ENCODE results near the gene NCAPD3. TPM values are rescaled to one million over a fixed set of nuclear protein-coding genes. Genes with fewer than 3 reads are reported as not detected.
A peak's percentile ranks its signal among the peaks of the same experiment; 100 is the strongest.

The NCAPD3 gene
- total and polyA plus RNA-seq, 9 of the 15 experiments (the other 6 are each of a cell fraction or from before 2014, with no cell fraction given) = 23.6 to 80.6 (median 58.6) TPM

DNA sequence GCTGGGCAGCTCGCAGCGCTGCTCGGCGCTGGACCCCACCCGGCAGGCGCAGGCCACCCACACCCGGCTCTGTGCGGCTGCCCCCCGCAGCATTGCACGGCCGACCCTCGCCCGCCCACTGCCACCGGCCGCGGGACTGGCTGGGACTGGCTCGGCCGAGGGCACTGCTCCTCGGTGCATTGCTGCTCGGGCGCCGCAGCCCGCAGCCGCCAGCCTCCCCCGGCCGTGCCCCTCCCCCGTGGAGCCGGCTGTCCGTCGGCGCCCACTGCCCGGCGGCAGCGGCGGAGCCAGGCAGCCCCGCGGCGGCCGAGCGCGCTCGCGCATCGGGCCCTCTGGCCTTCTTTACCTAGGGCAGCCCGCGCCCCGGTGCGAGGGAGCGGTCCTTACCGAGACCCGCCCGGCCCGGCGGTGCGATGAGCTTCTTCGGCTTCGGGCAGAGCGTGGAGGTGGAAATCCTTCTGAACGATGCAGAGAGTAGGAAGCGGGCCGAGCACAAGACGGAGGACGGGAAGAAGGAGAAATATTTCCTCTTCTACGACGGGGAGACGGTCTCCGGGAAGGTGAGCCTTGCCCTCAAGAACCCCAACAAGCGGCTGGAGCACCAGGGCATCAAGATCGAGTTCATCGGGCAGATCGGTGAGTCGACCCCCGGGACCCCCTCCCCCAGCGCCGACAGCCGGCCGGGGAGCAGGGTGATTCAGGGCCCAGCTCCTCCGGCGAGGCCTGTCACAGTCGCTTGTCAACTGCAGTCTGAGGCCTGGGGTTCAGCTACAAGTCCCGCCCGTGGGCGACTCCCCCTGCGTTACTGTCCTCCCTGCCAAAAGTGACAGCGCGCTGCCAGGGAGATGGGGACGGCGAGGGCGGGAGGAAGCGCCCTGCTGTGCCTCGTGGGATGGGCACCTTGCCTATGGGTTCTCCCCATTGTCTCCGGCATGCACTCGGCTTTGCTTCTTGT lies 1.2 kb upstream of the NCAPD3 start (continued):
- TF ChIP-seq ZBTB11 (CRISPR knock-in tag; IDR thresholded peaks at IDR 0.05) (no peak), XRCC5 (IDR thresholded peaks at IDR 0.05; ENCODE audit: low read depth, low read length) (no peak), ZNF696 (CRISPR knock-in tag; conservative IDR thresholded peaks at IDR 0.05) (no peak), MIER1 (IDR thresholded peaks at IDR 0.05; ENCODE audit: low read depth) (no peak), EGR1 (conservative IDR thresholded peaks at IDR 0.05) (0 out of 2 replicates have a peak, but pooled peaks have one; percentile 11), ZNF232 (CRISPR knock-in tag; IDR thresholded peaks at IDR 0.05) (no peak), PRDM10 (IDR thresholded peaks at IDR 0.05; ENCODE audit: partially characterized antibody) (no peak), TAF1 (IDR thresholded peaks at IDR 0.05; ENCODE audit: control insufficient read depth, extremely low read depth, insufficient read depth, low read length, severe bottlenecking) (peak; percentile 18), RB1 (IDR thresholded peaks at IDR 0.05; ENCODE audit: low read depth) (no peak; the same call in 1 of the 2 replicates), HINFP (tag; conservative IDR thresholded peaks at IDR 0.05; ENCODE audit: low read depth) (no peak)
- TF ChIP-seq, protein P1, sequence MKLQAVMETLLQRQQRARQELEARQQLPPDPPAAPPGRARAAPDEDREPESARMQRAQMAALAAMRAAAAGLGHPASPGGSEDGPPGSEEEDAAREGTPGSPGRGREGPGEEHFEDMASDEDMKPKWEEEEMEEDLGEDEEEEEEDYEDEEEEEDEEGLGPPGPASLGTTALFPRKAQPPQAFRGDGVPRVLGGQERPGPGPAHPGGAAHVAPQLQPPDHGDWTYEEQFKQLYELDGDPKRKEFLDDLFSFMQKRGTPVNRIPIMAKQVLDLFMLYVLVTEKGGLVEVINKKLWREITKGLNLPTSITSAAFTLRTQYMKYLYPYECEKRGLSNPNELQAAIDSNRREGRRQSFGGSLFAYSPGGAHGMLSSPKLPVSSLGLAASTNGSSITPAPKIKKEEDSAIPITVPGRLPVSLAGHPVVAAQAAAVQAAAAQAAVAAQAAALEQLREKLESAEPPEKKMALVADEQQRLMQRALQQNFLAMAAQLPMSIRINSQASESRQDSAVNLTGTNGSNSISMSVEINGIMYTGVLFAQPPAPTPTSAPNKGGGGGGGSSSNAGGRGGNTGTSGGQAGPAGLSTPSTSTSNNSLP (IDR thresholded peaks at IDR 0.05; ENCODE audit: borderline replicate concordance, low read depth, low read length) = no peak
